ENCODE results near the gene HDAC4.

The HDAC4 gene

GRCh38 chr2:239439754-239440315 lies 39.0 kb upstream of the HDAC4 start:
- H3K4me1 ChIP-seq (ENCODE audit: insufficient read depth, low read length, poor library complexity, severe bottlenecking): peaks cover 15% of the 10 kb centered on the region
- TF ChIP-seq, protein P1, sequence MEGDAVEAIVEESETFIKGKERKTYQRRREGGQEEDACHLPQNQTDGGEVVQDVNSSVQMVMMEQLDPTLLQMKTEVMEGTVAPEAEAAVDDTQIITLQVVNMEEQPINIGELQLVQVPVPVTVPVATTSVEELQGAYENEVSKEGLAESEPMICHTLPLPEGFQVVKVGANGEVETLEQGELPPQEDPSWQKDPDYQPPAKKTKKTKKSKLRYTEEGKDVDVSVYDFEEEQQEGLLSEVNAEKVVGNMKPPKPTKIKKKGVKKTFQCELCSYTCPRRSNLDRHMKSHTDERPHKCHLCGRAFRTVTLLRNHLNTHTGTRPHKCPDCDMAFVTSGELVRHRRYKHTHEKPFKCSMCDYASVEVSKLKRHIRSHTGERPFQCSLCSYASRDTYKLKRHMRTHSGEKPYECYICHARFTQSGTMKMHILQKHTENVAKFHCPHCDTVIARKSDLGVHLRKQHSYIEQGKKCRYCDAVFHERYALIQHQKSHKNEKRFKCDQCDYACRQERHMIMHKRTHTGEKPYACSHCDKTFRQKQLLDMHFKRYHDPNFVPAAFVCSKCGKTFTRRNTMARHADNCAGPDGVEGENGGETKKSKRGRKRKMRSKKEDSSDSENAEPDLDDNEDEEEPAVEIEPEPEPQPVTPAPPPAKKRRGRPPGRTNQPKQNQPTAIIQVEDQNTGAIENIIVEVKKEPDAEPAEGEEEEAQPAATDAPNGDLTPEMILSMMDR (conservative IDR thresholded peaks at IDR 0.05; ENCODE audit: low read length): no peak
- TF ChIP-seq EZH2phosphoT487 (IDR thresholded peaks at IDR 0.05; ENCODE audit: borderline replicate concordance): no peak
- H3K4me2 ChIP-seq (ENCODE audit: low read depth, low read length, poor library complexity, severe bottlenecking): no peak overlapping the region

DNA sequence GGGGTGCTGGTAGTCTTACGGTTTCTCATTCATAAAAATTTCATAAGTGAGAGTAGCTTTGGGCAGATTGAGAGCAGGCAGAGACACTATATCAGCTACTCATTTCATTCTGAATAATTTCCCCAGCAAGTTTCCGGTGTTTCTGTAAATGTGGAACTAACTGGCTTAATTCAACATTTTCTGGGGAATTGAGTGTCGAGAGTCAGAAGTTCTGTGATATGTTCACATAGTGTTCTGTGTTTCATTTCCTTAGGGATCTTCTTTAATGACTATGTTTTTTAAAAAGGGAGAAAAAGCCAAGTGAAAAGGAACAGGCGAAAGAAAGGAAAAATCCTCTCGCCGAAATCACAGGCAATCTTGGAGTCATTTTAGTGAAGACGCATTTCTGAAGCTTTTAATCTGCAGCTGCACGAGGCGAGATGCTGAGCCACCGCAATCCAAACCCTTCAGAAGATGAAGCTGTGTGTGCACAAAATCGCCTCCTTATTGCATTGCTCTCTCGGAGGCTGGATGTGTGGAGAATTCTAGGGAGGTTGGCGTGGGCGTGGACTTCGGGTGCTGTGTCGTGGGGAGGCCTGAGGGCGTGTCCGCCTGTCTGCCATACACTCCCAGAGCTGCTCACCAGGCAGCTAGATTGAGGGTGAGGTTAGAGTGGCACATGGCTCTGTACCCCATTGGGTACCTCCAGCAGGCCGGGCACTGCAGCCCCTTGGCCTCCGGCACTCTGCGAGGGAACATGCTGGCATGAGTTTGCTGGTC lies 38.4 kb upstream of the HDAC4 start:
- Histone ChIP-seq H3K36me3 (ENCODE audit: insufficient read depth, low read length) (no peaks in the 10 kb centered on the region), H3K4me3 (ENCODE audit: low read length, poor library complexity, severe bottlenecking) (no peak overlapping the region), H3K9me2 (replicated peaks; ENCODE audit: low read depth, low read length) (no peaks in the 10 kb centered on the region), H2AFZ (ENCODE audit: low read length) (no peak overlapping the region), H3K9me3 (ENCODE audit: insufficient read depth, low read depth, low read length) (no peaks in the 10 kb centered on the region; the same call in 1 of the 2 replicates), H3F3A (ENCODE audit: low read depth) (no peaks in the 10 kb centered on the region), H3K9ac (ENCODE audit: low read depth, low read length, poor library complexity, severe bottlenecking) (no peak overlapping the region), H3K4me2 (ENCODE audit: low read depth, low read length, poor library complexity, severe bottlenecking) (no peak overlapping the region), H3K4me1 (ENCODE audit: insufficient read depth, low read length, poor library complexity, severe bottlenecking) (peaks cover 15% of the 10 kb centered on the region), H3K79me2 (ENCODE audit: insufficient read depth, low read length) (no peaks in the 10 kb centered on the region), H3K27me3 (ENCODE audit: insufficient read depth, low read length, poor library complexity, severe bottlenecking) (peaks cover 16% of the 10 kb centered on the region), H4K20me1 (ENCODE audit: insufficient read depth, low read length, poor library complexity, severe bottlenecking) (no peaks in the 10 kb centered on the region)
- no peak for TF ChIP-seq EZH2phosphoT487 (IDR thresholded peaks at IDR 0.05; ENCODE audit: borderline replicate concordance)
- TF ChIP-seq, protein P1 (conservative IDR thresholded peaks at IDR 0.05; ENCODE audit: low read length): no peak

More at GRCh38 chr2:239439754-239440315, 39.0 kb upstream of the HDAC4 start:
- Histone ChIP-seq H4K20me1 (ENCODE audit: insufficient read depth, low read length, poor library complexity, severe bottlenecking) (no peaks in the 10 kb centered on the region), H3K36me3 (ENCODE audit: insufficient read depth, low read length) (no peaks in the 10 kb centered on the region), H2AFZ (ENCODE audit: low read length) (no peak overlapping the region), H3K4me3 (ENCODE audit: low read length, poor library complexity, severe bottlenecking) (no peak overlapping the region), H3K27me3 (ENCODE audit: insufficient read depth, low read length, poor library complexity, severe bottlenecking) (peaks cover 16% of the 10 kb centered on the region), H3K9ac (ENCODE audit: low read depth, low read length, poor library complexity, severe bottlenecking) (no peak overlapping the region), H3F3A (ENCODE audit: low read depth) (no peaks in the 10 kb centered on the region), H3K79me2 (ENCODE audit: insufficient read depth, low read length) (no peaks in the 10 kb centered on the region), H3K9me3 (ENCODE audit: insufficient read depth, low read depth, low read length) (no peaks in the 10 kb centered on the region), H3K9me2 (replicated peaks; ENCODE audit: low read depth, low read length) (no peaks in the 10 kb centered on the region)

DNA sequence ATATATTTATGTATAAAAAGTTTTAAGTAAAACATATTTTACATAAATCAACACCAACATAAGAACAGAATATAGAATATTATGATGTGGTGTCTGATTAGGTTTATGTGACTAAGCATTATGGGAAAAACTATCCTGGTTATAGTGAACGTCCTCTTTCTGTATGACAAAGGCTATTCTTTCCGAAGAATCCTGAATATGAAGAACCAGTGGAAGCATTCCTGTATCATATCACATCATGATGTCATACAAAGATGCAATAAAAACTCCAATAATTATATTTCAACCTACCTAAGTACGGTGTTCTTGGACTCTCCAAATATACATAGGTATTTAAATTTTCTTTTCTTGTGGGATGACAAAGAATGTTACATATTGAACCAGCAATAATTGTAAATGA lies 37.5 kb upstream of the HDAC4 start:
- H2AFZ ChIP-seq (ENCODE audit: low read length): no peak overlapping the region
- H4K20me1 ChIP-seq (ENCODE audit: insufficient read depth, low read length, poor library complexity, severe bottlenecking): no peaks in the 10 kb centered on the region
- peaks cover 15% of the 10 kb centered on the region for H3K4me1 ChIP-seq (ENCODE audit: insufficient read depth, low read length, poor library complexity, severe bottlenecking)

More for the DNA sequence above, 37.5 kb upstream of the HDAC4 start:
- H3K9me2 ChIP-seq (replicated peaks; ENCODE audit: low read depth, low read length): no peaks in the 10 kb centered on the region
- H3K27me3 ChIP-seq (ENCODE audit: insufficient read depth, low read length, poor library complexity, severe bottlenecking): peaks cover 16% of the 10 kb centered on the region
- H3K9ac ChIP-seq (ENCODE audit: low read depth, low read length, poor library complexity, severe bottlenecking): no peak overlapping the region
- no peak overlapping the region for H3K4me2 ChIP-seq (ENCODE audit: low read depth, low read length, poor library complexity, severe bottlenecking)
- TF ChIP-seq EZH2phosphoT487 (IDR thresholded peaks at IDR 0.05; ENCODE audit: borderline replicate concordance): no peak
- TF ChIP-seq, protein P1 (conservative IDR thresholded peaks at IDR 0.05; ENCODE audit: low read length): no peak
- peaks cover 8% of the 10 kb centered on the region; the same call in 1 of the 2 replicates for H3K9me3 ChIP-seq (ENCODE audit: insufficient read depth, low read depth, low read length)
- H3K79me2 ChIP-seq (ENCODE audit: insufficient read depth, low read length): no peaks in the 10 kb centered on the region
- H3K36me3 ChIP-seq (ENCODE audit: insufficient read depth, low read length): no peaks in the 10 kb centered on the region
- H3K4me3 ChIP-seq (ENCODE audit: low read length, poor library complexity, severe bottlenecking): no peak overlapping the region
- no peaks in the 10 kb centered on the region for H3F3A ChIP-seq (ENCODE audit: low read depth)

Data from Loucy (cell line).